SK-N-MC (cell line): Measurements from ENCODE around the gene PELI2.

Experiments used
- EZH2 ChIP-seq: fragments of 200-600 bp; sonication (generic); IDR thresholded peaks from one replicate; pipeline ENCODE4 v1.6.1; 2017; ENCODE audit warnings: antibody characterized with exemption
- FOXP2 ChIP-seq: optimal IDR thresholded peaks from 2 replicates; pipeline ENCODE3; 2011; ENCODE audit warnings: mild to moderate bottlenecking, moderate library complexity; ENCODE audit not compliant: insufficient read depth; ENCODE audit errors: extremely low read length, control extremely low read depth
- POLR2AphosphoS5 ChIP-seq: IDR thresholded peaks from 2 replicates; pipeline ENCODE4 v1.6.1; 2012; ENCODE audit warnings: mild to moderate bottlenecking, low read depth, low read length, borderline replicate concordance

- TF ChIP-seq POLR2AphosphoS5 (no peak), EZH2 (no peak), FOXP2 (no peak)
Observed at GRCh38 chr14:56244138-56244789, 126.1 kb downstream of the PELI2 start.
